ENCODE results near the gene EXOC8. TPM values are rescaled to one million over a fixed set of nuclear protein-coding genes. Genes with fewer than 3 reads are reported as not detected.

Gene EXOC8
- total and polyA plus RNA-seq, 8 donors, result 1.8 to 21.8 (median 7.7) TPM

DNA sequence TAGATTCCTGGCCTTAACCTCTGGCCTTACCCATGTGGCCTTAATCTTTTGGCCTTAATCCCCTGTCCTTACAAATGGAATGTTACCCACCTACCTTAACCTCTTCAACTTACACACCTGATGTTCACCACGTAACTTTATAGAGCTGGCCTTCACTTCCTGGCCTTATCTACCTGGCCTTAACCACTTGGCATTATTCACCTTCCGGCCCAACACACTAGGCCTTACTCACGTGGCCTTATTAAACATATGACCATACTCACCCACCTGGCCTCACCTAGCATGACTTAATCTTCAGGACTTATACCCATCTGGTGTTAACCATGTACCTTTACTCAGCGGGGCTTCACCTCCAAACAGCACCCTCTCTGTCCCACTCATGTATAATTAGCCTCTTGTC is 41.7 kb downstream of the EXOC8 start:
- DNase-seq, result no peak
- Histone ChIP-seq H3K36me3 (no peaks in the 10 kb centered on the region), H3K27ac (no peak overlapping the region), H3K4me3 (no peak overlapping the region), H3K9me3 (no peaks in the 10 kb centered on the region), H3K27me3 (no peaks in the 10 kb centered on the region), H3K4me1 (no peaks in the 10 kb centered on the region)
- WGBS, 5 donors, result 55 to 74% (median 68%) methylated on average over 4 of the region's 4 CpGs
- intact Hi-C loops (cut with DNase I; ENCODE audit: low total_unique reads), result no loop called here
- TF ChIP-seq, protein P1, sequence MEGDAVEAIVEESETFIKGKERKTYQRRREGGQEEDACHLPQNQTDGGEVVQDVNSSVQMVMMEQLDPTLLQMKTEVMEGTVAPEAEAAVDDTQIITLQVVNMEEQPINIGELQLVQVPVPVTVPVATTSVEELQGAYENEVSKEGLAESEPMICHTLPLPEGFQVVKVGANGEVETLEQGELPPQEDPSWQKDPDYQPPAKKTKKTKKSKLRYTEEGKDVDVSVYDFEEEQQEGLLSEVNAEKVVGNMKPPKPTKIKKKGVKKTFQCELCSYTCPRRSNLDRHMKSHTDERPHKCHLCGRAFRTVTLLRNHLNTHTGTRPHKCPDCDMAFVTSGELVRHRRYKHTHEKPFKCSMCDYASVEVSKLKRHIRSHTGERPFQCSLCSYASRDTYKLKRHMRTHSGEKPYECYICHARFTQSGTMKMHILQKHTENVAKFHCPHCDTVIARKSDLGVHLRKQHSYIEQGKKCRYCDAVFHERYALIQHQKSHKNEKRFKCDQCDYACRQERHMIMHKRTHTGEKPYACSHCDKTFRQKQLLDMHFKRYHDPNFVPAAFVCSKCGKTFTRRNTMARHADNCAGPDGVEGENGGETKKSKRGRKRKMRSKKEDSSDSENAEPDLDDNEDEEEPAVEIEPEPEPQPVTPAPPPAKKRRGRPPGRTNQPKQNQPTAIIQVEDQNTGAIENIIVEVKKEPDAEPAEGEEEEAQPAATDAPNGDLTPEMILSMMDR (IDR thresholded peaks at IDR 0.05), result no peak
- no peak for TF ChIP-seq EP300 (IDR thresholded peaks at IDR 0.05)
- TF ChIP-seq POLR2AphosphoS5 (IDR thresholded peaks at IDR 0.05), result no peak
- no peak for TF ChIP-seq POLR2A (IDR thresholded peaks at IDR 0.05)

DNA sequence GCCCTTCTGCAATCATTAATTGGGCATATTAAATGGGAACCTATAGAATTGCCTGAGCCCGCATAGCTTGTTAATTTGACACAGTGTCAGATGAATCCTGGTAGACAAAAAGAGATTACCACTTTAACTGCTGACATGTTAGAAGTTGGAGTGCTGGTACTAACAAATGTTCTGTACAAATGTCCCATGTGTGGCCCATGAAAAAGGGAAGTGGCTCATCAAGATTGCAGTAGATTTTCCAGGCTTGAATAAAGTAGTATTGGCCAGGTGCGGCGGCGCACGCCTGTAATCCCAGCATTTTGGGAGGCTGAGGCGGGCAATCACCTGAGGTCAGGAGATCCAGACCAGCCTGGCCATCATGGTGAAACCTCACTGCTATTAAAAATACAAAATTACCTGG is 51.0 kb downstream of the EXOC8 start:
- H3K9me3 ChIP-seq, result no peaks in the 10 kb centered on the region
- H3K27ac ChIP-seq, result no peak overlapping the region
- H3K27me3 ChIP-seq, result no peaks in the 10 kb centered on the region
- intact Hi-C loops (cut with DNase I; ENCODE audit: low total_unique reads), result no loop called here
- no peak for TF ChIP-seq POLR2AphosphoS5 (IDR thresholded peaks at IDR 0.05)
- TF ChIP-seq, protein P1 (IDR thresholded peaks at IDR 0.05), result no peak
- TF ChIP-seq EP300 (IDR thresholded peaks at IDR 0.05), result no peak
- TF ChIP-seq POLR2A (IDR thresholded peaks at IDR 0.05), result no peak
- no peaks in the 10 kb centered on the region for H3K36me3 ChIP-seq
- no peak for DNase-seq
- H3K4me3 ChIP-seq, result no peak overlapping the region
- no peaks in the 10 kb centered on the region for H3K4me1 ChIP-seq
- WGBS, 5 donors, result 96 to 99% (median 98%) methylated on average over 6 of the region's 6 CpGs

DNA sequence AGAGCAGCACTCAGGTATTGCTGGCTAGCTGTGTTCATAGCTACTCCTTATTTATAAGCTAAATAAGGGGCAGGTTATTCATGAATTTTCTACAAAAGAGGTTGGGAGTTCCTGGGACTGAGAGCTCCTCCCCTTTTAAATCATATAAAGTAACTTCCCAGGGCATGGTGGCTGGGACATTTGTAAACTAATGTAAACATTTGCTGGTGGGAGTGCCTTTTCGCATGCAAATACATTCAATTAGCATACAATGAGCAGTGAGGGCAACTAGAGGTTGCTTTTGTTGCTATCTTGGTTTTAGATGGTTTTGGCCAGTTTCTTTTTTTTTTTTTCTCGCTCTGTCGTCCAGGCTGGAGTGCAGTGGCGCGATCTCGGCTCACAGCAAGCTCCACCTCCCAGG is 53.2 kb downstream of the EXOC8 start:
- no peaks in the 10 kb centered on the region for H3K4me1 ChIP-seq
- H3K4me3 ChIP-seq, result no peak overlapping the region
- H3K27me3 ChIP-seq, result no peaks in the 10 kb centered on the region
- DNase-seq, result no peak
- WGBS, 5 donors, result 90 to 98% (median 94%) methylated on average over 6 of the region's 6 CpGs
- no peaks in the 10 kb centered on the region for H3K9me3 ChIP-seq
- intact Hi-C loops (cut with DNase I; ENCODE audit: low total_unique reads), result no loop called here
- H3K36me3 ChIP-seq, result no peaks in the 10 kb centered on the region
- no peak overlapping the region for H3K27ac ChIP-seq
- no peak for TF ChIP-seq POLR2A (IDR thresholded peaks at IDR 0.05)
- TF ChIP-seq, protein P1 (IDR thresholded peaks at IDR 0.05), result no peak
- TF ChIP-seq POLR2AphosphoS5 (IDR thresholded peaks at IDR 0.05), result no peak
- TF ChIP-seq EP300 (IDR thresholded peaks at IDR 0.05), result no peak

Other genes starting within 250 kb of the EXOC8 start
- under 1 TPM in 1 of 5 donors, not detected in 4; 0.18 TPM for gene TRIM67, start 175.8 kb downstream of the EXOC8 start, total RNA-seq
- gene TRIM67, start 175.8 kb downstream of the EXOC8 start, polyA plus RNA-seq, result under 1 TPM in 2 of 3 donors, not detected in 1; 0.03 to 0.15 TPM
- gene GNPAT, start 96.6 kb downstream of the EXOC8 start, total RNA-seq, result 10 to 100 TPM; 35.9 to 76.8 (median 44.9) TPM
- gene GNPAT, start 96.6 kb downstream of the EXOC8 start, polyA plus RNA-seq, result 10 to 100 TPM; 41.8 to 46.6 (median 45.0) TPM
- 10 to 100 TPM; 11.6 to 62.5 (median 25.8) TPM for gene SPRTN, start 441 bp upstream of the EXOC8 start, total RNA-seq
- 1 to 10 TPM; 3.2 to 4.3 (median 3.9) TPM for gene SPRTN, start 441 bp upstream of the EXOC8 start, polyA plus RNA-seq
- gene EGLN1, start 84.4 kb upstream of the EXOC8 start, total RNA-seq, result 10 to 100 TPM; 10.3 to 43.0 (median 34.8) TPM
- 10 to 100 TPM in 2 of 3 donors, 1 to 10 TPM in 1; 7.0 to 13.1 (median 10.4) TPM for gene EGLN1, start 84.4 kb upstream of the EXOC8 start, polyA plus RNA-seq
- 10 to 100 TPM; 12.7 to 63.4 (median 30.9) TPM for gene TSNAX, start 190.8 kb upstream of the EXOC8 start, total RNA-seq
- gene TSNAX, start 190.8 kb upstream of the EXOC8 start, polyA plus RNA-seq, result 10 to 100 TPM; 10.2 to 18.3 (median 16.6) TPM

All from stomach (tissue), 9 donors.